ENCODE measurements around the gene CYB561. TPM values are rescaled to one million over a fixed set of nuclear protein-coding genes. Genes with fewer than 3 reads are reported as not detected.
A peak's percentile ranks its signal among the peaks of the same experiment; 100 is the strongest.

Gene CYB561
- total RNA-seq, 6 experiments from 2014 or later: 7.4 to 21.9 (median 11.4) TPM

- Histone ChIP-seq H3K27ac (no peak overlapping the region), H3K9me3 (no peaks in the 10 kb centered on the region), H3K27me3 (no peaks in the 10 kb centered on the region), H3K4me1 (peaks cover 0 to 27% (median 7%) of the 10 kb centered on the region in 4 donors), H3K4me3 (no peak overlapping the region), H3K36me3 (no peaks in the 10 kb centered on the region)
- 80% methylated on average over 17 of the region's 29 CpGs for WGBS (ENCODE audit: insufficient coverage, low coverage, low lambda C conversion rate, missing lambda C conversion rate)
- ATAC-seq (peak in 2 of 4 donors; percentile 1 to 2), DNase-seq (peak in 1 of 3 donors; percentile 52)
- TF ChIP-seq POLR2A (IDR thresholded peaks at IDR 0.05) (no peak), CTCF (IDR thresholded peaks at IDR 0.05) (no peak)
- intact Hi-C loops (cut with DNase I): no loop called here
Measured at GRCh38 chr17:63435681-63436522, 10.2 kb downstream of the CYB561 start.

GRCh38 chr17:63434951-63435571, 11.0 kb downstream of the CYB561 start:
- Histone ChIP-seq H3K27me3 (no peaks in the 10 kb centered on the region), H3K27ac (no peak overlapping the region), H3K36me3 (no peaks in the 10 kb centered on the region), H3K9me3 (no peaks in the 10 kb centered on the region), H3K4me1 (peaks cover 0 to 27% (median 7%) of the 10 kb centered on the region in 4 donors), H3K4me3 (no peak overlapping the region)
- TF ChIP-seq CTCF (IDR thresholded peaks at IDR 0.05): no peak
- TF ChIP-seq POLR2A (IDR thresholded peaks at IDR 0.05): no peak
- ATAC-seq: peak; percentile 13 to 42 (median 39)
- WGBS (ENCODE audit: insufficient coverage, low coverage, low lambda C conversion rate, missing lambda C conversion rate): 67% methylated on average over 10 of the region's 25 CpGs
- intact Hi-C loops (cut with DNase I): no loop called here
- DNase-seq: peak in 2 of 3 donors; percentile 68 to 74

- peaks cover 0 to 27% (median 7%) of the 10 kb centered on the region in 4 donors for H3K4me1 ChIP-seq
- WGBS (ENCODE audit: insufficient coverage, low coverage, low lambda C conversion rate, missing lambda C conversion rate): 38% methylated on average over 6 of the region's 32 CpGs
Measured at GRCh38 chr17:63433746-63434591, 12.1 kb downstream of the CYB561 start.

More at GRCh38 chr17:63433746-63434591, 12.1 kb downstream of the CYB561 start:
- DNase-seq (peak in 1 of 3 donors; percentile 55), ATAC-seq (peak in 1 of 4 donors; percentile 15)
- Histone ChIP-seq H3K9me3 (no peaks in the 10 kb centered on the region), H3K4me3 (no peak overlapping the region), H3K36me3 (no peaks in the 10 kb centered on the region), H3K27me3 (no peaks in the 10 kb centered on the region), H3K27ac (no peak overlapping the region)
- intact Hi-C loops (cut with DNase I): no loop called here
- TF ChIP-seq POLR2A (IDR thresholded peaks at IDR 0.05) (no peak), CTCF (IDR thresholded peaks at IDR 0.05) (no peak)

Measured in right lobe of liver (tissue), 6 donors.